Stimulated activated CD8-positive, alpha-beta memory T cell treated with anti-CD3 and anti-CD28 coated beads, Interleukin-12 subunit alpha, Interleukin-12 subunit beta, amount 100 ng/mL, for 1 hour (primary cell): Measurements from ENCODE around the gene FEM1B.

Source experiments
- DNase-seq: peaks from one replicate; pipeline ENCODE4 v3.0.0-alpha.2; 2020; ENCODE audit warnings: low read depth

The FEM1B gene

DNA sequence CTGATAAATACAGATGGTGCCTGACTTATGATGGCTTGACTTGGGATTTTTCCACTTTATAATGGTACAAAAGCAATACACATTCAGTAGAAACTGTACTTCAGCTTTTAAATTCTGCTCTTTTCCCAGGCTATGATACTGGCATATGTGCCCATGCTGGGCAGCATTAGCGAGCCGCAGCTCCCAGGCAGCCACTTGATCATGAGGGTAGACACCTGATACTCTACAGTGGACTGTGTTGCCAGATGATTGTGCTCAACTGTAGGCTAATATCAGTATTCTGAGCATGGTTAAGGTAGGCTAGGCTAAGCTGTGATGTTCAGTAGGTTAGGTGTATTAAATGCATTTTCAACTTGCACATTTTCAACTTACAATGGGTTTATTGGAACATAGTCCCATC lies 17.7 kb upstream of the FEM1B start:
- DNase-seq, result no peak

DNA sequence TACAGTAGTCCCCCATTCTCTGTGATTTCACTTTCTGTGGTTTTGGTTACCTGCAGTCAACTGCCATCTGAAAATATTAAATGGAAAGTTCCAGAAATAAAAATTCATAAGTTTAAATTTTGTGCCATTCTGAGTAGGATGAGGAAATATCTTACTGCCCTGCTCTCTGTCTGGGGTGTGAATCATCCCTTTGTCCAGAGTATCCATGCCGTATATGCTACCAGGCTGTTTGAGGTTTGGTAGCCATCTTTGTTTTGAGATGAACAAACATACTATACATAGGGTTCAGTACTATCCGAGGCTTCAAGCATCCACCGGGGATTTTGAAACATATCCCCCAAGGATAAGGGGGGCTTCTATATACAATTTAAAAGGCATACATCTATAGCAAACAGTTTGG lies 16.3 kb upstream of the FEM1B start:
- no peak for DNase-seq

DNA sequence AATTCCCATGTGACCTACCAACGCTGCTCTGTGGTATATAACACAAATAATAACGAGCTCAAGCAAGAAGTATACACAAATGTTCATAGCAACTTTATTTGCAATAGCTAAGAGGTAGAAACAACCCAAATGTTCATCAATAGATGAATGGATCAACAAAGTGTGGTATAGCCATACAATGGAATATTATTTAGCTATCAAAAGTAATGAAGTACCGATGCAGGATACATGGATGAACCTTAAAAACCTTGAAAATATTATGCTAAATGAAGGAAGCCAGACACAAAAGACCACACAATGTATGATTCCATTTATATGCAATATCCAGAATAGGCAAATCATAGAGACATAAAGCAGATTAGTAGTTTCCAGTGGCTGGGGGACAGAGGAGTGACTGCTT lies 15.6 kb upstream of the FEM1B start:
- DNase-seq, result no peak

DNA sequence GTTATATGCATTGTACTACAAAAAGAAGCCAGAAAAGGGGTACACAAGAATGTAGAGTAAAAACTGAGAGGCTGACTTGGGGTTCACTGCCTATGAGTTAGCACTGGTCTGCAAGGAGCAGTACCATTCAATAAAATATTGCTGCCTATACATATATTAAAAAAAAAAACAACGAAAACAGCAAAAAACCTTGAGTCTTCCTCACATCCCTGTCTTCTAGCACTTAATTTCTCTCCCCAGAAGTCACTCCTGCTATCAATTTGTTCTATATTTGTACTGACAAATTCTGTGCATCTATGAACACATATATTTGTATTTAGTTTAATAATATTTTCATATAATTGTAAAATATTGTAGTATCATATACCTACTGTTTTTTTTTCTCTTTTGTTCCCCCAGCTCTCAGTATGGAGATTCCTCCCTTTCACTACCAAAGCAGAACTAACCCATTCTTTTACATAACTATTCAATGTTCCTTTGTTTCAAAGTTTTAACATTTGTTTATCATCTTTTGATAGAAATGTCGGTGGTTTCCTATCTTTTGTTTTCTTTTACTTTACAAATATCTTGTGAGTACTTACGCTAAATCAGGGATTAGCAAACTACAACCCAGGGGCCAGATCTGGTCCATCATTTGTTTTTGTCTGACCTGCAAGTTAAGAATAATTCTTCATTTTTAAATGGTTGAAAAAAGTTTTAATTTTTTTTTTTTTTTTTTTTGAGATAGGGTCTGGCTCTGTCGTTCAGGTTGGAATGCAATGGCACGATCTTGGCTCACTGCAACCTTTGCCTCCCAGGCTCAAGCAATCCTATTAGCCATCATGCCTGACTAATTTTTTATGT lies 14.8 kb upstream of the FEM1B start:
- DNase-seq, result no peak

DNA sequence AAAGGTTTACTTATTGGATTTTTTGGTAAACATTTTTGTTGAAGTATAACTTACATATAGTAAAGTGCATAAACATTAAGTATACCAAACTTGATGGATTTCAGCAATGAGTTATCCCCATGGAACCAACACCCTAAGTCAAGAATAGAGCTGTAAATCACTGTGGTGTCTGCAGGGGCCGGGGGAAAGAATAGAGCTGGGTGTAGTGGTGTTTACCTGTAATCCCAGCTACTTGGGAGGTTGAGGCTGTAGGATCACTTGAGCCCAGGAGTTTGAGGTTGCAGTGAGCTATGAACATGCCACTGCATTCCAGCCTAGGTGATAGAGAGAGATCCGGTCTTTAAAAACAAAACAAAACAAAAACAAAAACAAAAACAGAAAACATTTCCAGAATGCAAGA lies 13.3 kb upstream of the FEM1B start:
- no peak for DNase-seq

DNA sequence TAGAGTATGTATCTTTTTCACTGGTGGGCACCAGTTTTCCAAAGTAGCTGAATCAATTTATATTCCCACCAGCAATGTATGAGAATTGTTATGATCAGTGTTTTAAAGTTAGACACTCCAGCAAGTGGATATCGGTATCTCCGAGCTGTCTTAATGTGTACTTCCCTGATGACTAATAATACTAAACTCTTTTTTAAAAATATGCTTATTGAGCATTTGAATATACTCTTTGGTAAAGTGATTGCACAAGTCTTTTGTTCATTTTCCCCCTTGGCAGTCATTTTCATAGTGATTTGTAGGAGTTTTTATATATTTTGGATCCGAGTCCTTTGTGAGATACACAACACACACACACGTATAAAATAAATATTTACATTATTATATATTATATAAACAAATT lies 12.5 kb upstream of the FEM1B start:
- no peak for DNase-seq

DNA sequence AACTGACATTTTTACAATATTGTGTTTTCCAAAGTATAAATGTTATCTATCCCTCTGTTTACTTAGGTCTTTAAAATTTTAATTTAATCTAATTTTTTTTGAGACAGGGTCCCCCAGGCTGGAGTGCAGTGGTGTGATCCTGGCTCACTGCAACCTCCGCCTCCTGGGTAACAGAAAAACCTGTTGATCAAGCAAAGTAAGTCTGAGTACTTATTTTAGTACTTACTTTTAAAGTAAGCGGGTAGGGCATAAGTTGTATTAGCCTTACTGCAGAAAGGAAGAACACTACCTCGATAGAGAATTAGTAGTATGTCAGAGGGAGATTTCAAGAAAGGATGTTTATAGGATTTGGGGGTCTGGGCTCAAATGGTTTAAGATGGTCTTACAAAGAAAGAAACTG lies 11.9 kb upstream of the FEM1B start:
- DNase-seq, result no peak

DNA sequence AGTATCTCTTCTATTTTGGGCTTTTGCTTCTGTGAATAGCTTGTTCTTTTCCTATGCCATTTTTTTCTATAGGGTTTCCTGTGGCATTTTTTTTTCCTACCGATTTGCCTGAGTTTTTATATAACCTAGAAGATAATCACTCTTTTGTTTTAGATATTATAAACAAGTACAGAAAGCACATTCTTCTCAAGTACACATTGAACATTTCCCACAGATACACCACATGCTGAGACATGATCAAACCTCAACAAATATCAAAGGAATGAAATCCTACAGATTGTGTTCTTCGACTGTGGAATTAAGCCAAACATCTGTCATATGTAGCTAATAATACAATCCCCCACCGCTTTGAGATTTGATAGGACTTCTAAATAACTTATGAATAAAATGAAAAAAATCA lies 9.1 kb upstream of the FEM1B start:
- no peak for DNase-seq

DNA sequence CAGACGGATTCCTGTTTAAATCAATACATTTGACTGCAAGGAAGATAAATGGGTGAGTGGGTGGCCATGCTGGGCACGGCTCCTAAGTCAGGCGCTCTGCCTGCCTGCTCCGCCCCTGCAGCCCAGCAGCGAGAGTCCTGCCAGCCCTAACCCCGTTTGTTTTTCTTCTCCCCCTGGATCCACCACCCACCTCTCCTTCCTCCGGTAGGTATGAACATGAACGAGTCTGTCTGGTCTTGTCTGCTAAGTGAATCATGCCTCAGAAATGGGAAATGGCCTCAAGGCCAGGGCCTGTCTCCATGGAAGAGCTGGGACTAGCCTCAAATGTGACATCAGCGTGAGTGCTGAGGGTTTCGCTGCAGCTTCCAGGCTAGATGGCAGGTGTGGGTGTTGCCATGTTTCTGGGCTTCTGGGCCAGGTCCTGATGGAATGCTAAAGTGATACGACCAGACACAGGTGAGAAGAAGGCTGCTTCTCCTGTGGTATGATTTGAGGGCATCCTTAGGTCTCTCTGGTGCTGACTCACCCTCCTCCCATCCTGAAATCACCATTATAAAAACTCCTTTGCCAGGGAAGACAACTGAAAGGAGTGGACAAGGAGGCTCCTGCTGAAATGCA lies 5.6 kb upstream of the FEM1B start:
- no peak for DNase-seq

DNA sequence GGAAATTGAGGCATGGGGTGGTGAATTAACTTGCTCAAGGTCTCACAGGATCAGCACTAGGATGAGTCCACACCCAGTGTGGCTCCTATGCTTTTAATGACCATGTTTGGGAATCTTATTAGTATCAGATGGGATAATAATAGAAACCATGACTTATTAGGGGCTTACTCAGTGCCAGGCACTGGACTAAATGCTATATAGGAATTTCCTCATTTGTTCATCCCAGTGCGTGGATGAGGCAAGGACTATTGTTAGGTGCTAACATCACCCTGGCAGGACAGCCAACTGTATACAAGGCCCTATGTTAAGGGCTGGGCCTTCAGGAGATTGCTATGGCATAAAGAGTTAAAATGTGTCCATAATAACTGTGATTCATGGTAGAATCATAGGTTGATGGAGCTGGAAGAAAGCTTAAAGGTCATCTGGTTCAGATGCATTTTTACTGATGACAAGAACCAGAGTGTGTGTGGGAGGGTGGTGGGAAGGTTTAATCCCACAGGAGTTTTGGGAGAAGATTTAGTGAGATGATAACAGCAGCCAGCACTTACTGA lies 4.7 kb upstream of the FEM1B start:
- DNase-seq, result no peak

DNA sequence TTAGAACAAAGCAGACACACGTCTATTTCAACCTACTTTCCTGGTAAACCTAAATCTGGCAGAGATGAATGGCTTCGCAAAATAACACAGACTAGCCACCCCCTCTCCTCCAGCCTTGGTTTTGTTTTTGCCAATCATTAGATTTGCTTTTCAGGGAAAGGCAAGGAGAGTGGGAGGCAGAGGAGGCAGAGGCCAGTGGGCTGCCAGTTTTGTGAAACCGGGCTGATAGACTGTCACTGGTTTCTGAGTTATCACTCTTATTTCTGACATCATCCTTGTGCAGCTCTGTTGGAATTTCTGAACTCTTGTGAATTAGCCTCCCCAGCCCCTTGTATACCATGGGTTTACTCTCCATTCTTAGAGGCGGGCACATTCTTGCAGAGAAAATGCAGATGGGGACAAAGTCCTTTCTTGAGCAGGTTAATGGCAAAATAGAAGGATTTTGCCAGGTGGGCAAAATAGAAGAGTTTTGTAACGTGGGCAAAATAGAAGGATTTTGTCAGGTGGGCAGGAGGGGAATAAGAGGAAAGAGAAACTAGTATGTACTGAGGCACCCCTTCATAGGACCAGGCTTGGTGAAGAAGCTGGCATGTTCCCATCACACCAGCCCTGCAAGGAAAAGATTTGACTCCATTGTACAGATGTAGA lies 3.2 kb upstream of the FEM1B start:
- DNase-seq, result no peak

DNA sequence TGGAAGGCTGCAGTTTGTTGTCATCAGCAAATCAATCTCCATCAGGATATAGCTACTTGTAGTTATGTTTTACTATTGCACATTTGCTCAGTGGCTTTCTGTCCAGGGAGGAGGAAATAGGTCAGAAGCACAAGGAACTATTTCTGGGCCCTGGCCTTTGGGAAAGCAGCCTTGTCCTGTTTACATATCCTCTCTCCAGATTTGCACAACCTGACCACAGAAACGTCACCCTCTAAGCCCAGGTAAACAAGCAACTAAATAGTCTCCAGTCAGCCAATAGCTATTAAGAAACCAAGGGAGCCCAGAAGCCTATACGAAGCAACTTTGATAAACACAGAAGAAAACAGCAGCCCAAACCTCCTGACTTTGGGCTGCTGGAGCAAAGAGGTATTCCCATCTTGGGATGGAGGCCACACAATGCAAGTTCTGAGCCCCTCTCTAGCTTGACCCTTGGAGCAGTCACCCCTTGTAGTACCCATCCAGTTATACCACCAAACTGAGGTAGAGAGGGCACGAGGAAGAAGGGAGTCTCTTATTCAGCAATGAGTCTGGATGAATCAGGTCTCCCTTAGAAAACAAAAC lies 2.3 kb upstream of the FEM1B start:
- DNase-seq, result no peak

DNA sequence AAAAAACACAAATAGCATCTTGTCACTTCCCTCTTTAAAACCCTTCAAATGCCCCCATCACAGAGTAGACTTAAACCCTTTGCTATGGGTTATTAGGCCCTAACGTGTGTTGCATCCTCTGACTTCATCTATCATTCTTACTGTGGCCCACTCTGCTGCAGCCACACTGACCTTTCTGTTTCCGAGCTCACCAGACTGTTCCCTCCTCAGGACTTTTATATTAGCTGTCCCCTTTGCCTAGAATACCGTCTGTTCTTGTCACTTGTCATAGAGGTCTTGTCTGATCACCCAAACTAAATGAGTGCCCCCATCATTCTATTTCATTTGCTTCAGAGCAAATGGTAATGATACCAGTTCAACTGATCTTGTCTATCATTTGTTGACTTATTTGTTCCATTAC lies 877 bp upstream of the FEM1B start:
- DNase-seq, result no peak

DNA sequence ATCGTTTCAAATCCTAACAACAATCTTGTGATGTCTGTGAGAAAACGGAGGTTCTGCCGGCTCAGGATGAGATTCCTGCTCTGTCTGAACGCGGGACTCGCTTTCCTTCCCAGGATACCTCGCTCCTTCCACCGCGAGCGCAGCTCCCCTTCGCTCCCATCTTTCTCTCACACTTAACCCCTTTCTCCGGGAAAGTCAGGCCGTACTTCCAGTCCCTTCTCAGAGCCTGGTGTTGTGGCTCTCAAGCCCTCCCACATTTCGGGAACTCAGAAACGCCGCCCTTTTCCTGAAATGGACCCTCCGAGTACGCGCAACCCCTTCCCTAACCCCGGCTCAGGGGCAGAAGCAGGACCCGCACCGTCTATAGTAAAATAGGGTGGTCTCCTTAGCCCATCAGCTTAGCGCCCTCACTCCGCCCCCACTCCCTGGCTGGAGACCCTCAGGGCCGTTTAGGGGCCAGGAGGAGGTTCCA lies 378 bp upstream of the FEM1B start:
- DNase-seq, result no peak

DNA sequence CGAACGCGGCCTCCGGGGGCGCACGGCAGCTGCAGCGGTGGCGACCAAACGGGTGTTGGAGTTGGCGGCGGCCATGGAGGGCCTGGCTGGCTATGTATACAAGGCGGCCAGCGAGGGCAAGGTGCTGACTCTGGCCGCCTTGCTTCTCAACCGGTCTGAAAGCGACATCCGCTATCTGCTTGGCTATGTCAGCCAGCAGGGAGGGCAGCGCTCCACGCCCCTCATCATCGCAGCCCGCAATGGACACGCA lies 725 bp downstream of the FEM1B start:
- no peak for DNase-seq

DNA sequence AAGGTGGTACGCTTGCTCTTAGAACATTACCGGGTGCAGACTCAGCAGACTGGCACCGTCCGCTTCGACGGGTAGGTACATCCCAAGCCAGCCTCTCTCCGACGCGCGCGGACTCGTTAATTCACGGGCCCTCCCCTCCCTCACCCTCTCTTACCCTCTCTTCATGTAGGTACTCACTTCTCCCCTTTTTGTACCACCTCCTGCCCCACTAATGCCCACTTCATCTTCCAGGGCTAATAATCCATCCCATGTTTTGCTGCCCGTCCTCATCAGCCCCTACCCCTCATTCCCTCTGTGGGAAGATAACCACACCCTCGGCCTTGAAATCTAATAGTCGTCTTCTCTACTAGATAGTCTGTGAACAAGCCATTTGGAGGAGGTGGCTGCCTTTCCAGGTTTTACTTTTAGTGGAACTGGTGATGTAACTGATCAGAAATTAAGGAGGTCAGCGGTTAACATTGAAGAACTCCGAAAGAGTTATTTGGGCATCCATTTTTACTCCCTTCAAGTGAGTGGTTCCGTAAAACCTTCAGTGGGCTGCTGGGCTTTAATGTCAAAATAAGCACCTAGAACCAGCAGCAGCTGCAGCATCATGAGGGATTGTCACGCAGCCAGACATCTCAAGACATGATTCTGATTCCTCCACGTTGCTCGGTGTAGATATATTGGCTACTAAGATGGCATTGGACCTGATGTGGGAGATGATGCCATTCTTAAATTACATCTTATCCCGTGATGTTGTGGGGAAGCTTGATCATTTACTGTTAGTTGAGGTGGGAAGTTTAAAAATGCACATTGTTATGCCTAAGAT lies 1.3 kb downstream of the FEM1B start:
- no peak for DNase-seq

DNA sequence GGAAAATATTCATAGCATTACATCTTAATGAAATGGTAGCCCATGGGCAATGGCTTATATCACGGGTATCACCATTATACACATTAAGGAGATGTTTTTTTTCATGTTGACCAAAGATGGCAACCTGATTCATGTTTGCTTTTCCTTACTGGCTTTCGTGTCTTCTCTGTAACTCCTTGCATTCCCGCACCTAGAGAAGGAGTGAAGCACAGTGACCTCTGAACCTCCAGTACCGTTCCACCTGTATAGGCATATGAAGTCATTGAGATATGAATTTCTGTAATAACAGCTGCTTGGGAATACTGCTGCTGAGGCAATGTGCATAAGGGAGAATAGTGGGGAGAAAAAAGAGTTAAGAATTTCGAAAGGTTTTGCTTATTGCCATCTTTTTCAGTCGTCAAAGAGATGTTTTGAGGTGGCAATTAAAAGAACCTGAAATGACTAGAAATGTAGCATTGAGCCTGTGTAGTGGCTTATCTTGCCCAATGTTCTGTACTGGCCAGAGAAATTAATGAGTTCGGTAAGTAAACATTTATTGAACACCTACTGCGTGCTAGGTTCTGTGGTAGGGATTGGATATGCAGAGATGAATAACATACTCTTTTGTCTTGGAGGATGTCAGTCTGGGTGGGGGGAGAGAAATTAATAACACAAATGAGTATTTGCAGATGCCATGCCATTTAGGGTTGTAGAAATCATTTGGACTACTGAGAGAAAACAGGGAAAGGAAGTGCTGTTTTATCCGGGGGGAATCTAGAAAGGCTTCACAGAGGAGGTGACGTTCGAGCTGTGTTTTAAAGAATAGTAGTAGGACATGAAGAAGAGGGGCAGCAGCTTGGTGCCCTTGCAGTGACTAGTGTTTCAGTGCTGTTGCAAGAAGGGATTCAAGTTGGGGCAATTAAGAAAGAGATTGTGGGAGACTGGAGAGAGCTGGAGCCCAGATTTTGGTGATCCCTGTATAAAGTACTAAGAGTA lies 2.5 kb downstream of the FEM1B start:
- DNase-seq, result no peak

DNA sequence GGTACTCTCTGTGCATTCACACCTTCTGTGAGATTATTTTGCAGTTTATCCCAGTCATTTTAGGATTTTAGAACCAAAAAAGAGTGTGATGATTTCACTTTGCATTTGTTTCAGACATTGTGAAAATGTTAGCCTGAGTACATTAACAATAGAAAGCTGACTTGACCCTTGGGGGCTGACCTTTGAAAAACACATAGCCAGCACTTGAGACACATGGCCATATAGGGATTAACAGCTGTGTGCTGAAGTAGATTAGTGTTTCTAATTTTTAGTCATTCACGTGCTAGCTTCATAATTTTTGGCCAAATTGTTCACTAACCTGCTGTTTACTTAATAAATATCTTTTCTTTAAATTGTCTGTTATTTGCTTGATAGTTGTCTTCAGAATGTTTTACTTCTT lies 3.5 kb downstream of the FEM1B start:
- DNase-seq, result no peak

DNA sequence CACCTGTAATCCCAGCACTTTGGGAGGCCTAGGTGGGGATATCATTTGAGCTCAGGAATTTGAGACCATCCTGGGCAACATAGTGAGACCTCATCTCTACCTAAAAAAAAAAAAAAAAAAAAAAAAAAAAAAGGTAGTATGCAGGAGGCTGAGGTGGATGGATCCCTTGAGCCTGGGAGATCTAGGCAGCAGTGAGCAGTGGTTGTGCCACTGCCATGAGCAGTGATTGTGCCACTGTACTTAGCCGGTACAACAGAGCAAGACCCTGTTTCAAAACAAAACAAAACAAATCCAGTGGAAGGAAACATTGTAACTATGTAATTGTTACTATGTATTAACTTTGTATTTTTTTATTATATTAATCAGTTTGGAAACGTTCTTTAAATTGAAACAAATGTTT lies 5.9 kb downstream of the FEM1B start:
- DNase-seq, result no peak

DNA sequence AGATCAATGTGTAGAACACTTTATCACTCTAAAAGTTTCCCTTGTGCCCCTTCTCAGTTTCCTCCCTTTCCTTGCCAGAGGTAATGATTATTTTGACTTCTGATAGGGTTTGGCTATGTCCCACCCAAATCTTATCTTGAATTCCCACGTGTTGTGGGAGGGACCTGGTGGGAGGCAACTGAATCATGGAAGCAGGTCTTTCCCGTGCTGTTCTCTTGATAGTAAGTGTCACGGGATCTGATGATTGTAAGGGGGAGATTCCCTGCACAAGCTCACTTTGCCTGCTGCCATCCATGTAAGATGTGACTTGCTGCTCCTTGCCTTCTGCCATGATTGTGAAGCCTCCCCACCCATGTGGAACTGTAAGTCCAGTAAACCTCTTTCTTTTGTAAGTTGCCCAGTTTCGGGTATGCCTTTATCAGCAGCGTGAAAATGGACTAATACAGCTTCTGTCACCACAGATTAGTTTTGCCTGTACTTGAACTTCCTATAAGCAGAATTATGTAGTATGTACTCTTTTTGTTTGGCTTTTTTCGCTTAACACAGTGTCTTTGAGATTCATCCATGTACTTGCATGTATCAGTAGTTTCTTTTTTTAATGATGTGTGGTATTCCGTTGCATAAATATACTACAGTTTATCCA lies 7.2 kb downstream of the FEM1B start:
- DNase-seq, result no peak
